ENCODE measurements around the gene MIER2.

MIER2 gene

DNA sequence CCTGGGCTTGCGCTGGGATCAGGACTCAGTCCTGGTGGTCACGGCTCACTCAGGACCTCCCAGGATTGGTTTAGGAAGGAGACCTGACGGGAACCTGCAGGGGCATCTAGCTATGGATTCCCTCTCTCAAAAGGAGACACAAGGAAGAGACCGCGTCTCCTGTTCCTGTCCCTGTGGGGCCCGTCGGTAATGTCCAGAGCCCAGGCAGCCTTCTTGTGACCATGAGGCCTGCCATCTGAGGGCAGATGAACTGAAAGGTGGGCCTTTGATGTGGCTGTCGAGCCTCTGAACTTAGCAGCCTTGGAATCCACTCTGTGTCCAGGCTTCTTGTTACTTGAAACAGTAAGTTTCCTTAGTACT lies 31.5 kb upstream of the MIER2 start:
- CTCF ChIA-PET, result no interaction called here
- POLR2A ChIA-PET (ENCODE audit: low non-redundant PET), result no interaction called here
- TF ChIP-seq, protein P1, sequence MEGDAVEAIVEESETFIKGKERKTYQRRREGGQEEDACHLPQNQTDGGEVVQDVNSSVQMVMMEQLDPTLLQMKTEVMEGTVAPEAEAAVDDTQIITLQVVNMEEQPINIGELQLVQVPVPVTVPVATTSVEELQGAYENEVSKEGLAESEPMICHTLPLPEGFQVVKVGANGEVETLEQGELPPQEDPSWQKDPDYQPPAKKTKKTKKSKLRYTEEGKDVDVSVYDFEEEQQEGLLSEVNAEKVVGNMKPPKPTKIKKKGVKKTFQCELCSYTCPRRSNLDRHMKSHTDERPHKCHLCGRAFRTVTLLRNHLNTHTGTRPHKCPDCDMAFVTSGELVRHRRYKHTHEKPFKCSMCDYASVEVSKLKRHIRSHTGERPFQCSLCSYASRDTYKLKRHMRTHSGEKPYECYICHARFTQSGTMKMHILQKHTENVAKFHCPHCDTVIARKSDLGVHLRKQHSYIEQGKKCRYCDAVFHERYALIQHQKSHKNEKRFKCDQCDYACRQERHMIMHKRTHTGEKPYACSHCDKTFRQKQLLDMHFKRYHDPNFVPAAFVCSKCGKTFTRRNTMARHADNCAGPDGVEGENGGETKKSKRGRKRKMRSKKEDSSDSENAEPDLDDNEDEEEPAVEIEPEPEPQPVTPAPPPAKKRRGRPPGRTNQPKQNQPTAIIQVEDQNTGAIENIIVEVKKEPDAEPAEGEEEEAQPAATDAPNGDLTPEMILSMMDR (conservative IDR thresholded peaks at IDR 0.05; ENCODE audit: low read depth), result no peak
- H3K27ac ChIP-seq, result peak overlapping the region; percentile 66
- DNase-seq (ENCODE audit: low spot score), result no peak

DNA sequence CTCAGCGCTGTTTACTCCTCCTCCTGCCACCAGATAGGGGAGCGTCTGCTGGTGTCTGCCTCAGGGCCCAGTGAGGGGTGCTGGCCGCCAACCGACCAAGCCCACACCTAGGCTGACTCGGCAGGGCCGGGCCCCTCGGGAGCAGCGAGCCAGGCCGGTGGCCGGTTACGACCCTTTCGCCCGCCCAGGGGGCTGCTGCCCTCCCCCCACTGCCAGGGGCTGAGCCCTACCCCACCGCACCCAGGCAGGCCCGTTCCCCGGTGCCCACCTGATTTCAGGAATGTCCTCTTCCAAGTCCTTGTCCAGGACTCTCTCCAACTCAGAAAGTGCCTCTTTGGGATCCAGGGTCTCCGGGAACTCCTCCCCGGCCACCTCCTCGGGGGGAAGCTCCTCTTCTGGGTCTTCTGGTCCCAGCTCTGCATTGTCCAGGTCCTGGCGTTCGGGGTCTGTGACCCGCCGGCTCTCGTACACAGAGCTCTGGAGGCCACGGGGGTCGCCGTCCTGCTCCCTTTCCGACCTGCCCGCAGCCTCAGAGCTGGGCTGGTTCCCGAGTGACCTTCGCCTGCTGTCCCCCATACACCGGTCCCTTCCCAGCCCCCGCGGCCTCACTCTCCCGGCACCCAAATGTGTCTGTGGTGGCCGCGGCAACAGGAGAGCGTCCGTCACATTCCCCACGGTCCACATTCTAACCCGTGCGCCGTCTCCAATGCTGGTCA lies 31.0 kb upstream of the MIER2 start:
- TF ChIP-seq, protein P1 (conservative IDR thresholded peaks at IDR 0.05; ENCODE audit: low read depth), result no peak
- peak overlapping the region; percentile 66 for H3K27ac ChIP-seq
- ChIA-PET POLR2A (ENCODE audit: low non-redundant PET) (no interaction called here), CTCF (no interaction called here)
- no peak for DNase-seq (ENCODE audit: low spot score)

DNA sequence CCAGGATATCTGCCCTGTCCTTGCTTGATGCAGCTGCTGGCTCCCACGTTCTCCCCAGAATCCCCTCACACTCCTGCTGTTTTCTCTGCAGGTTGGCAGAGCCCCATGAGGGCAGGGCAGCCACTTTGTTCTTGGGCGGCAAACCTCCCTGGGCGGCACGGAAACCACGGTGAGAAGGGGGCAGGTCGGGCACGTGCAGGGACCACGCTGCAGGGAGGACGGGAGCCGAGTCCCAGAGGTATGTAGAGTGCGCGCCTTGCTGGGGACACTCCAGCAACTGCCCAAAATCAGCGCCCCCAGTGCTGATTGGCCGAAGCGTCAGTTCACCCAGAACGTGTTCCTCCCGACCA lies 30.3 kb upstream of the MIER2 start:
- peak overlapping the region; percentile 17; the same call in 1 of the 2 replicates for H3K27ac ChIP-seq
- CTCF ChIA-PET, result interaction anchor here (0.6 to 0.7 kb wide), 2 partner anchors 21 to 110 kb away, joined by 3 read pairs; no protein-coding TSS in a partner anchor
- POLR2A ChIA-PET (ENCODE audit: low non-redundant PET), result no interaction called here
- TF ChIP-seq, protein P1 (conservative IDR thresholded peaks at IDR 0.05; ENCODE audit: low read depth), result no peak
- no peak for DNase-seq (ENCODE audit: low spot score)

DNA sequence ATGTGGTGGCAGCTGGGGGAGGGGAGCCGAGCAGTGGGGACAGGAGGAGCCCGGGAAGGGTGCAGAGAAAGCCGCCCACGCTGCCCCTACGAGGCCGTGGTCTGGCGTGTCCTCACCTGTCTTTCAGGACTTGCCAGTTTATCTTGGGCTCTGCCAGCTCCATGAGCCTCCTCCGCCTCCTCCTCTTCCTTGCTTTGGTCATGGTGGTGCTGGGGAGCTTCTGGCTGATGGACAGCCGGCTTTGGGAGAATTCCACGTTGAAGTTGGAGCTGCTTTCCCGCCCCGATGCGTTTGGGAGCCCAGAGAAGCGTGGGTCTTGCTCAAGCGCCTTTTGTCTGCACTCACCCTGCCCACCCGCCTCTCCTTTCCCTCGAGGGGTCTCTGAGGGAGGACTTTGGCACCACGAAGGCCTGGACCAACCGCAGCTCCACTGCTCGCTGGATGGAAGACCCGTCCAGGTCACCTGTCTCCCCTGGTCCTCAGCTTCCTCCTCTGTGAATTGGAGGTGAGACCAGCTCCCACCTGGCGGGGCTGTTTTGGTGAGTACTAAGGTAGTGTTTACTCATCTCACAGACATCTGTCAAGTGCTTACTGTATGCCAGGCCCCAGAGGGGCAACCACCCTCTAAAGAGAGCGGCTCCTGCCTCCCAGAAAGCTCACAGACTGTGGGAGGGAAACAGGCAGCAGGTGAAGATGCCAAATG lies 29.7 kb upstream of the MIER2 start:
- ChIA-PET CTCF (interaction anchor here (0.6 to 0.7 kb wide), 2 partner anchors 22 to 111 kb away, joined by 3 read pairs; no protein-coding TSS in a partner anchor), POLR2A (ENCODE audit: low non-redundant PET) (interaction anchor here (1.0 kb wide), 1 partner anchor 29 kb away, joined by 4 read pairs; the partner anchor contains the start of gene MIER2)
- peak overlapping the region; percentile 17; the same call in 1 of the 2 replicates for H3K27ac ChIP-seq
- TF ChIP-seq, protein P1 (conservative IDR thresholded peaks at IDR 0.05; ENCODE audit: low read depth), result no peak
- peak; percentile 21 for DNase-seq (ENCODE audit: low spot score)

DNA sequence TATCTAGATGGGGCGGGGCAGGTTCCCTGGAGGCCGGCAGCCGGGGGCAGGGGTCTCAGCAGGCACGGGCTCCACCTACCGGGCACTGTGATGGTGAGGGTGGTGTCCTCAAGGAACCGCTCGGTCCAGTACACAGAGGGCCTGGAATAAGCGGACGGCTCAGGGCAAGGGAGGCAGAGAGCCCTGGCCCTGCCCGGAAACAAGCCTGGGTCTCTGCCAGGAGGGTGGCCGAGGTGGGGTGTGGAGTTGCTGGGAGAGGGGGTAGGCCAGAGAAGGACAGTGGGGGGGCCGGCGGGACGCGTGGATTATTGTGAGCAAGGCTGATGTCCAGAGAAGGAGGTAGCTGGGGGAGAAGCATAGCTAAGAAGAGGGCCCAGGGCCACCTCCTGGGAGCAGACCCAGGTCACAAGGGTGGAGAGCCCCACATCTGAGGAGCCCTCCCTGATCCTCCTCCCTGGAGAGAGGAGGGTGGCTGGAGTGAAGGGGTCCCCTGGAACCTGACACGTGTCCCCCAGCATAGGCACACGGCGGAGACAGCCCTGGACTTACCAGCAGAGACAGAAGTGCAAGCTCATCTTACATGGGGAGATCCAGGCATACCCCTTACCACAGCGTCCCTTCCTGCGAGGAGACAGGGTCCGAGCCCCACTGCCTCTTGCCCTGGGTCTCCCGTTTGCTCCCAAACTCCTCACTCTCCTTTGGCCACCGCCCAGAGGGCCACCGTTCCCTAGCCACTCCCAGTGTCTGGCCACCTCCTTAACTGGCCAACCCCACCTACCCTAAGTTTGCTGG lies 29.0 kb upstream of the MIER2 start:
- ChIA-PET POLR2A (ENCODE audit: low non-redundant PET) (interaction anchor here (1.0 kb wide), 1 partner anchor 29 kb away, joined by 4 read pairs; the partner anchor contains the start of gene MIER2), CTCF (no interaction called here)
- TF ChIP-seq, protein P1 (conservative IDR thresholded peaks at IDR 0.05; ENCODE audit: low read depth), result no peak

DNA sequence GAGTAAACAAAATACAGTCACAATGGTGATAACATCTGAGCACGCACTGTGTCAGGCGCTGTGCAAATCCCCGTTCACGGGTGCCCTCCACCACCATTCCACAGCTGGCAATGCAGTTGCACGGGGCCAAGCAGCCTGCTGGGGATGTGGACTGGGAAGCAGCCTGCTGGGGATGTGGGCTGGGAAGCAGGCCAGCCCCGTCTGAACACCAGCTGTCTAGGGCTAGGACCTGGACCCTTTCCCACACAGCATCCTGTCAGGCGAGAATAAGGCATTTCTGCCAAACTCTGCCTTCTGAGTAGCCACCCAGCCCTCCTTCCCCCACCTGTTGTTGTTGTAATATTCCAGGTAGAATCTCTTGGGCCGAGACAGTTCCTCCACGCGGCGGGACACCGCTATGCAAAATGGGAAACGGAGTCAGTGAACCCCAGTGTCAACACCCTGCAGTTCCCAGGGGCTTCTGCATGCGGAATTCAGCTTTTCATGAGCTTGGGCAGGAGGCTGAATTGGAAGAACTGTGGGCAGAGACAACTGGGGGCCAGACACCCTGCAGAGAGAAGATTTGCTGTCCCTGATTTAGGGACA lies 27.8 kb upstream of the MIER2 start:
- CTCF ChIA-PET, result no interaction called here
- H3K27ac ChIP-seq, result peak overlapping the region; percentile 27; the same call in 1 of the 2 replicates
- DNase-seq (ENCODE audit: low spot score), result no peak
- TF ChIP-seq, protein P1 (conservative IDR thresholded peaks at IDR 0.05; ENCODE audit: low read depth), result no peak
- POLR2A ChIA-PET (ENCODE audit: low non-redundant PET), result no interaction called here

More for the DNA sequence above, 29.0 kb upstream of the MIER2 start:
- DNase-seq (ENCODE audit: low spot score), result no peak
- H3K27ac ChIP-seq, result peak overlapping the region; percentile 17; the same call in 1 of the 2 replicates

All from RWPE1 (cell line).